NCI-H345 treated with DMSO at 0.1 percent for 48 hours (cell line): ENCODE measurements around the gene PSMD1.

Source experiments
- DNase-seq: peaks from one replicate; lab custom pipeline; 2025; ENCODE audit not compliant: unreplicated experiment; lab: John Stamatoyannopoulos, UW

PSMD1 gene

GRCh38 chr2:231110551-231110950 lies 53.9 kb downstream of the PSMD1 start:
- no peak for DNase-seq

- no peak for DNase-seq
These were observed 55.3 kb downstream of the PSMD1 start for GRCh38 chr2:231111987-231112386.

GRCh38 chr2:231113489-231113888 lies 56.8 kb downstream of the PSMD1 start:
- no peak for DNase-seq

GRCh38 chr2:231115651-231116050 lies 59.0 kb downstream of the PSMD1 start:
- DNase-seq = no peak

GRCh38 chr2:231117148-231117547 lies 60.5 kb downstream of the PSMD1 start:
- DNase-seq = no peak

- no peak for DNase-seq
These were observed 61.4 kb downstream of the PSMD1 start for GRCh38 chr2:231117922-231118613.

- DNase-seq = no peak
These were observed 61.9 kb downstream of the PSMD1 start for GRCh38 chr2:231118614-231118942.

- no peak for DNase-seq
These were observed 66.8 kb downstream of the PSMD1 start for GRCh38 chr2:231123362-231123898.

GRCh38 chr2:231124838-231125568 lies 68.3 kb downstream of the PSMD1 start, which contains the start of gene HTR2B:
Gene HTR2B, minus strand, starts transcription at chr2:231125042. Its CDS starts 1,278 bp downstream, at chr2:231123764.
- DNase-seq = no peak

GRCh38 chr2:231126123-231126522 lies 69.5 kb downstream of the PSMD1 start:
- DNase-seq = no peak

- DNase-seq = no peak
These were observed 70.8 kb downstream of the PSMD1 start for GRCh38 chr2:231127480-231127879.

GRCh38 chr2:231127936-231128335 lies 71.3 kb downstream of the PSMD1 start:
- no peak for DNase-seq

- no peak for DNase-seq
These were observed 71.9 kb downstream of the PSMD1 start for GRCh38 chr2:231128541-231128940.

GRCh38 chr2:231129216-231129615 lies 72.5 kb downstream of the PSMD1 start:
- no peak for DNase-seq

GRCh38 chr2:231130336-231131056 lies 73.8 kb downstream of the PSMD1 start:
- no peak for DNase-seq

- DNase-seq = no peak
These were observed 75.5 kb downstream of the PSMD1 start for GRCh38 chr2:231132129-231132528.

GRCh38 chr2:231133365-231134099 lies 76.9 kb downstream of the PSMD1 start:
- DNase-seq = no peak

GRCh38 chr2:231134910-231135655 lies 78.4 kb downstream of the PSMD1 start:
- DNase-seq = no peak

GRCh38 chr2:231138699-231139098 lies 82.0 kb downstream of the PSMD1 start:
- no peak for DNase-seq

GRCh38 chr2:231139796-231140195 lies 83.1 kb downstream of the PSMD1 start:
- DNase-seq = no peak
